ENCODE results near the gene OR2F2.
A peak's percentile ranks its signal among the peaks of the same experiment; 100 is the strongest.

OR2F2 gene

GRCh38 chr7:143934526-143935325, at the start of gene OR2F2:
Gene OR2F2, plus strand, starts transcription at chr7:143935233. Its CDS starts 0 bp downstream, at chr7:143935233.
- H3K4me1 Mint-ChIP-seq = no peaks in the 10 kb centered on the region
- peaks cover 1 to 4% of the 10 kb centered on the region in 2 donors for H3K36me3 Mint-ChIP-seq
- ATAC-seq (replicated peaks) (no peak), DNase-seq (no peak)
- H3K27me3 Mint-ChIP-seq = peaks cover 21 to 22% of the 10 kb centered on the region in 2 donors
- H3K27ac Mint-ChIP-seq = no peak within 1 kb of the TSS
- peaks cover 6 to 12% of the 10 kb centered on the region in 2 donors for H3K9me3 Mint-ChIP-seq
- no peak within 1 kb of the TSS for H3K4me3 Mint-ChIP-seq

GRCh38 chr7:143885951-143886350, 49.1 kb upstream of the OR2F2 start:
- peaks cover 36 to 47% of the 10 kb centered on the region in 2 donors for H3K27me3 Mint-ChIP-seq
- peaks cover 19 to 32% of the 10 kb centered on the region in 2 donors for H3K4me1 Mint-ChIP-seq
- DNase-seq = no peak
- peak overlapping the region in 1 of 2 donors; percentile 55 for H3K4me3 Mint-ChIP-seq
- H3K9me3 Mint-ChIP-seq = peaks cover 6 to 8% of the 10 kb centered on the region in 2 donors
- no peak overlapping the region for H3K27ac Mint-ChIP-seq
- ATAC-seq (replicated peaks) = peak in 1 of 2 donors; percentile 50
- H3K36me3 Mint-ChIP-seq = peaks cover 11 to 27% of the 10 kb centered on the region in 2 donors

- no peak for DNase-seq
- H3K27me3 Mint-ChIP-seq = peaks cover 36 to 40% of the 10 kb centered on the region in 2 donors
- peaks cover 13 to 33% of the 10 kb centered on the region in 2 donors for H3K36me3 Mint-ChIP-seq
- H3K4me1 Mint-ChIP-seq = peaks cover 19 to 32% of the 10 kb centered on the region in 2 donors
- H3K27ac Mint-ChIP-seq = no peak overlapping the region
- no peak overlapping the region for H3K4me3 Mint-ChIP-seq
- peaks cover 8% of the 10 kb centered on the region in 2 donors for H3K9me3 Mint-ChIP-seq
- ATAC-seq (replicated peaks) = no peak
These were observed 48.1 kb upstream of the OR2F2 start for GRCh38 chr7:143886826-143887477.

- Mint-ChIP-seq H3K4me3 (no peak overlapping the region), H3K9me3 (peaks cover 6 to 8% of the 10 kb centered on the region in 2 donors), H3K36me3 (peaks cover 15 to 30% of the 10 kb centered on the region in 2 donors), H3K27ac (no peak overlapping the region), H3K27me3 (peaks cover 18 to 22% of the 10 kb centered on the region in 2 donors), H3K4me1 (peaks cover 8 to 15% of the 10 kb centered on the region in 2 donors)
- no peak for DNase-seq
- no peak for ATAC-seq (replicated peaks)
These were observed 46.0 kb upstream of the OR2F2 start for GRCh38 chr7:143889068-143889467.

- no peak overlapping the region for H3K27ac Mint-ChIP-seq
- H3K4me1 Mint-ChIP-seq = peaks cover 7 to 10% of the 10 kb centered on the region in 2 donors
- peaks cover 6 to 8% of the 10 kb centered on the region in 2 donors for H3K9me3 Mint-ChIP-seq
- H3K4me3 Mint-ChIP-seq = no peak overlapping the region
- ATAC-seq (replicated peaks) (no peak), DNase-seq (no peak)
- H3K27me3 Mint-ChIP-seq = peaks cover 9 to 11% of the 10 kb centered on the region in 2 donors
- H3K36me3 Mint-ChIP-seq = peaks cover 15 to 30% of the 10 kb centered on the region in 2 donors
These were observed 44.5 kb upstream of the OR2F2 start for GRCh38 chr7:143890558-143890957.

- peaks cover 6 to 8% of the 10 kb centered on the region in 2 donors for H3K9me3 Mint-ChIP-seq
- no peak overlapping the region for H3K27ac Mint-ChIP-seq
- H3K27me3 Mint-ChIP-seq = peaks cover 4 to 6% of the 10 kb centered on the region in 2 donors
- H3K36me3 Mint-ChIP-seq = peaks cover 15 to 30% of the 10 kb centered on the region in 2 donors
- no peak overlapping the region for H3K4me3 Mint-ChIP-seq
- peaks cover 3 to 5% of the 10 kb centered on the region in 2 donors for H3K4me1 Mint-ChIP-seq
- ATAC-seq (replicated peaks) (no peak), DNase-seq (no peak)
These were observed 43.6 kb upstream of the OR2F2 start for GRCh38 chr7:143891457-143891856.

- ATAC-seq (replicated peaks) = peak; percentile 38 to 41
- no peak for DNase-seq
- Mint-ChIP-seq H3K4me3 (no peak overlapping the region), H3K27me3 (no peaks in the 10 kb centered on the region), H3K36me3 (peaks cover 15 to 27% of the 10 kb centered on the region in 2 donors), H3K4me1 (peaks cover 0 to 5% of the 10 kb centered on the region in 2 donors), H3K9me3 (peaks cover 6 to 8% of the 10 kb centered on the region in 2 donors), H3K27ac (no peak overlapping the region)
These were observed 42.3 kb upstream of the OR2F2 start for GRCh38 chr7:143892527-143893300.

- Mint-ChIP-seq H3K9me3 (no peaks in the 10 kb centered on the region), H3K4me1 (peaks cover 4 to 22% of the 10 kb centered on the region in 2 donors), H3K27ac (no peak overlapping the region), H3K27me3 (no peaks in the 10 kb centered on the region), H3K4me3 (no peak overlapping the region), H3K36me3 (peaks cover 1 to 2% of the 10 kb centered on the region in 2 donors)
- no peak for DNase-seq
- ATAC-seq (replicated peaks) = no peak
These were observed 38.4 kb upstream of the OR2F2 start for GRCh38 chr7:143896667-143897066.

- Mint-ChIP-seq H3K27me3 (no peaks in the 10 kb centered on the region), H3K9me3 (no peaks in the 10 kb centered on the region), H3K4me1 (peaks cover 5 to 27% of the 10 kb centered on the region in 2 donors), H3K36me3 (no peaks in the 10 kb centered on the region), H3K27ac (no peak overlapping the region), H3K4me3 (no peak overlapping the region)
- DNase-seq = no peak
- ATAC-seq (replicated peaks) = no peak
These were observed 36.2 kb upstream of the OR2F2 start for GRCh38 chr7:143898810-143899209.

- no peak overlapping the region for H3K27ac Mint-ChIP-seq
- H3K27me3 Mint-ChIP-seq = no peaks in the 10 kb centered on the region
- no peak for DNase-seq
- peaks cover 5 to 27% of the 10 kb centered on the region in 2 donors for H3K4me1 Mint-ChIP-seq
- peak overlapping the region; percentile 94 to 97 for H3K4me3 Mint-ChIP-seq
- H3K36me3 Mint-ChIP-seq = no peaks in the 10 kb centered on the region
- H3K9me3 Mint-ChIP-seq = no peaks in the 10 kb centered on the region
- ATAC-seq (replicated peaks) = no peak
These were observed 34.7 kb upstream of the OR2F2 start for GRCh38 chr7:143900230-143900766.

GRCh38 chr7:143901332-143901667, 33.7 kb upstream of the OR2F2 start:
- Mint-ChIP-seq H3K4me3 (peak overlapping the region; percentile 94 to 97), H3K4me1 (peaks cover 5 to 27% of the 10 kb centered on the region in 2 donors), H3K27ac (peak overlapping the region; percentile 95), H3K27me3 (no peaks in the 10 kb centered on the region), H3K9me3 (no peaks in the 10 kb centered on the region), H3K36me3 (no peaks in the 10 kb centered on the region)
- no peak for ATAC-seq (replicated peaks)
- DNase-seq = no peak

GRCh38 chr7:143901668-143902331, 33.2 kb upstream of the OR2F2 start, which contains the start of gene TCAF1:
Gene TCAF1, minus strand, starts transcription at chr7:143902176. Its CDS starts 25,568 bp downstream, at chr7:143876608.
- peak within 1 kb of the TSS; percentile 95 for H3K27ac Mint-ChIP-seq
- H3K9me3 Mint-ChIP-seq = no peaks in the 10 kb centered on the region
- H3K27me3 Mint-ChIP-seq = no peaks in the 10 kb centered on the region
- peaks cover 5 to 27% of the 10 kb centered on the region in 2 donors for H3K4me1 Mint-ChIP-seq
- H3K4me3 Mint-ChIP-seq = peak within 1 kb of the TSS; percentile 94 to 97
- peak; percentile 93 to 94 for ATAC-seq (replicated peaks)
- no peaks in the 10 kb centered on the region for H3K36me3 Mint-ChIP-seq
- DNase-seq = peak; percentile 83

- peak overlapping the region; percentile 95 for H3K27ac Mint-ChIP-seq
- peak overlapping the region; percentile 94 to 97 for H3K4me3 Mint-ChIP-seq
- DNase-seq (no peak), ATAC-seq (replicated peaks) (no peak)
- H3K9me3 Mint-ChIP-seq = no peaks in the 10 kb centered on the region
- peaks cover 5 to 33% of the 10 kb centered on the region in 2 donors for H3K4me1 Mint-ChIP-seq
- H3K27me3 Mint-ChIP-seq = no peaks in the 10 kb centered on the region
- H3K36me3 Mint-ChIP-seq = no peaks in the 10 kb centered on the region
These were observed 32.6 kb upstream of the OR2F2 start for GRCh38 chr7:143902332-143902899.
